Adipocyte (in vitro differentiated cells): ENCODE data around the gene MUC21.

Experiments
- DNase-seq: peaks from one replicate; pipeline ENCODE4 v3.0.0-alpha.2; 2015; ENCODE audit warnings: low read depth
- H3K27me3 ChIP-seq: replicated peaks from 2 replicates; pipeline ENCODE4 v1.7.0; 2013; ENCODE audit warnings: mild to moderate bottlenecking, low read length, moderate library complexity; ENCODE audit not compliant: control insufficient read depth, insufficient read depth
- H3K36me3 ChIP-seq: 2 replicates; pipeline ENCODE4 v1.7.0; 2013; ENCODE audit warnings: low read length, mild to moderate bottlenecking, moderate library complexity; ENCODE audit not compliant: control insufficient read depth, insufficient read depth, severe bottlenecking
- H3K4me1 ChIP-seq: 2 replicates; pipeline ENCODE4 v1.7.0; 2013; ENCODE audit warnings: mild to moderate bottlenecking, low read length, moderate library complexity; ENCODE audit not compliant: control insufficient read depth, insufficient read depth
- H3K4me3 ChIP-seq: 2 replicates; pipeline ENCODE4 v1.7.0; 2013; ENCODE audit warnings: mild to moderate bottlenecking, low read length, moderate library complexity
- H3K9ac ChIP-seq: 2 replicates; pipeline ENCODE4 v1.7.0; 2013; ENCODE audit warnings: mild to moderate bottlenecking, low read length, moderate library complexity
- H3K9me3 ChIP-seq: 2 replicates; pipeline ENCODE4 v1.7.0; 2013; ENCODE audit warnings: mild to moderate bottlenecking, low read length, moderate library complexity; ENCODE audit not compliant: control insufficient read depth

Gene MUC21

GRCh38 chr6:31037682-31038081 lies 54.2 kb downstream of the MUC21 start:
- H3K9me3 ChIP-seq, result no peaks in the 10 kb centered on the region
- no peak overlapping the region for H3K9ac ChIP-seq
- DNase-seq, result peak; percentile 85
- H3K27me3 ChIP-seq, result no peaks in the 10 kb centered on the region
- no peaks in the 10 kb centered on the region for H3K36me3 ChIP-seq
- peaks cover 12% of the 10 kb centered on the region for H3K4me1 ChIP-seq
- H3K4me3 ChIP-seq, result no peak overlapping the region

- H3K4me1 ChIP-seq, result peaks cover 12% of the 10 kb centered on the region
- no peaks in the 10 kb centered on the region for H3K9me3 ChIP-seq
- H3K4me3 ChIP-seq, result no peak overlapping the region
- H3K9ac ChIP-seq, result no peak overlapping the region
- peaks cover 2% of the 10 kb centered on the region for H3K27me3 ChIP-seq
- H3K36me3 ChIP-seq, result no peaks in the 10 kb centered on the region
- no peak for DNase-seq
These were observed 55.0 kb downstream of the MUC21 start for GRCh38 chr6:31038559-31038958.
